ENCODE measurements around the gene GIPC2.

- TF ChIP-seq, protein P1, sequence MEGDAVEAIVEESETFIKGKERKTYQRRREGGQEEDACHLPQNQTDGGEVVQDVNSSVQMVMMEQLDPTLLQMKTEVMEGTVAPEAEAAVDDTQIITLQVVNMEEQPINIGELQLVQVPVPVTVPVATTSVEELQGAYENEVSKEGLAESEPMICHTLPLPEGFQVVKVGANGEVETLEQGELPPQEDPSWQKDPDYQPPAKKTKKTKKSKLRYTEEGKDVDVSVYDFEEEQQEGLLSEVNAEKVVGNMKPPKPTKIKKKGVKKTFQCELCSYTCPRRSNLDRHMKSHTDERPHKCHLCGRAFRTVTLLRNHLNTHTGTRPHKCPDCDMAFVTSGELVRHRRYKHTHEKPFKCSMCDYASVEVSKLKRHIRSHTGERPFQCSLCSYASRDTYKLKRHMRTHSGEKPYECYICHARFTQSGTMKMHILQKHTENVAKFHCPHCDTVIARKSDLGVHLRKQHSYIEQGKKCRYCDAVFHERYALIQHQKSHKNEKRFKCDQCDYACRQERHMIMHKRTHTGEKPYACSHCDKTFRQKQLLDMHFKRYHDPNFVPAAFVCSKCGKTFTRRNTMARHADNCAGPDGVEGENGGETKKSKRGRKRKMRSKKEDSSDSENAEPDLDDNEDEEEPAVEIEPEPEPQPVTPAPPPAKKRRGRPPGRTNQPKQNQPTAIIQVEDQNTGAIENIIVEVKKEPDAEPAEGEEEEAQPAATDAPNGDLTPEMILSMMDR (IDR thresholded peaks at IDR 0.05): no peak
- TF ChIP-seq POLR2A (IDR thresholded peaks at IDR 0.05): no peak
Measured at GRCh38 chr1:77996734-77997133, 49.0 kb upstream of the GIPC2 start.

Measured in adrenal gland (tissue), 5 donors.